GM21515 (cell line): ENCODE results near the gene ATP6V0A1.
"Not testable (repeated sequence)": the region's sequence is repeated elsewhere in the genome, so short reads cannot be mapped to it uniquely, and the experiment has no call there.

Experiments used
- ATAC-seq: cut with Tn5 transposase; IDR thresholded peaks from one replicate; pipeline ENCODE4 v1.9.1; 2021; ENCODE audit not compliant: unreplicated experiment

The ATP6V0A1 gene

DNA sequence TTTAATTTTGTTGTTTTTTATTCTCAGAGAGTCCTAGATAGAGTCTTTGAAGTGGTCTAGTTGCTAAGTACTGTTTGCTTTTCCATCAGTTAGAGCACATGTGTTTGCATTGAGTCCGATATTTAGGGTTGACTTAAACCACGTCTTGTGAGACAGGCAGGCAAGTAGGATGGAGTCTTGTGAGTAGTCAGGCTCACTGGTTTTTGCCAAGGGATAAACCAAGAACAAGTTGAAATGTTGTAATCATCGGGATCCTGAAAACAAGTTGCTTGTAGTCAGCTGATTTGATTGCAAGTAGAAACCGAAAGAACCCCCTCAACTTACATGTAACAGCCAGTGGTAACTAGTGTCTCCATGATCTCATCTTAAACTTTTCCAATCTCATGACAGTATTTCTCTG, 17.2 kb downstream of the ATP6V0A1 start:
- ATAC-seq: no peak

DNA sequence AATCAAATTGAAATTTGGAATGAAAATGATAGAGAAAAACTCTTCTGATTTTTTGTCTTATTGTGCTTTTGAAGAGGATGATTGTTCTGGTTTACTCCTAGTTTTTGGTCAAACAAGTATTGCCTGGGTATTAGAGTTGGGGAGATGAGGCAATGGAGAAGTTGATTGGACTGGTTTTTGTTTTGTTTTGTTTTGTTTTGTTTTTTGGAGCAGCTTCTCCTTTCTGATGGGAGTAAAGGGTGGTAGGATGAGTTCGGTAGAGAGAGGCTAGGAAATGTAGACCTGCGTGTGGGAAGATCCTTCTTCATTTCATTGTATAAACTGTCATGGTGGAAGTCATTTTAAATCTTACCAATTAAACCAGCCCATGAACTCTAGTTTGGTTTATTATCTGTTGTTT, 17.7 kb downstream of the ATP6V0A1 start:
- no peak for ATAC-seq

DNA sequence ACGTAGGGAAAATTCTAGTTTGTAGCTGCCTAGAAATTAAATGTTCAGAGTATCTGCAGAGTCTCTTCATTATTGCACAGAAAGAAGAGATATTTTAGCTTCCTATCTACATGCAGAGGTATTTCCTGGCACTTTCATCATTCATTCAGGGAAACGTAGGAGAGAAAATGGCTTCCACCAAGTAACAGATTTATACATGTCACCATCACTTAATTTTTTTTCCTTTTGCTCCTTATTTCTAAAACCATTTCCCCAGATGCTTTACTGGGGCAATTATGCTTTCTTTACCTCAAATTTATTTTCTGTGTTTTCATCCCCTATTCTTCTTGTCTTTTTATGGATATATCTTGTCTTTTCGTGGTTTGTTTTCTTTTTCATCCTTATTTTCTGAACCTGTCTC, 18.5 kb downstream of the ATP6V0A1 start:
- ATAC-seq: no peak

DNA sequence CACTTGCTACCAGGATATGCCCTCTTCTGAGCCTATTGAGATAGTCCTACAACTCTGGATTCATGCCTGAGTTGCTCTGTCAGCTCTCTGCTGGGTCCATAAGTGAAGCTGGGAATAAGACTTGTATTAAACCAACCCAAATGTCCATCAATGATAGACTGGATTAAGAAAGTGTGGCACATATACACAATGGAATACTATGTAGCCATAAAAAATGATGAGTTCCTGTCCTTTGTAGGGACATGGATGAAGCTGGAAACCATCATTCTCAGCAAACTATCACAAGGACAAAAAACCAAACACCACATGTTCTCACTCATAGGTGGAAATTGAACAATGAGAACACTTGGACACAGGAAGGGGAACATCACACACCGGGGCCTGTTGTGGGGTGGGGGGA, 19.1 kb downstream of the ATP6V0A1 start:
- not testable (repeated sequence) for ATAC-seq

DNA sequence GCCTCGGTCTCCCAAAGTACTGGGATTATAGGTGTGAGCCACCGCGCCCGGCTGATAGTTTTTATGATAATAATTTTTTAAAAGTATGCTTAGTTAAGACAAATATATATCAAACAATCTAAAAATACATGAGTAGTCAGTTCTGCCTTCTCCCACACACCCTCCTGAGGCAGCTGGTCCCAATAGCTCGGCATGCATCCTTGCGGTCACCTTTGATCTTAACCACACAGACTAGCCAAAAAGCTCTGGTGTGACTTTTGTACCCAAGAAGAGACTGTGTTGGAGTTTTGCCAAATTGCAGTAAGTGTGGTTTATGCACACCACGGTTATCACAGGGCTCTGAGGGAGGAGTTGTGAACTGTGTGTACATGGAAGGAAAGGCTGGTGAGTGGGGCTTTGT, 25.6 kb downstream of the ATP6V0A1 start:
- no peak for ATAC-seq

DNA sequence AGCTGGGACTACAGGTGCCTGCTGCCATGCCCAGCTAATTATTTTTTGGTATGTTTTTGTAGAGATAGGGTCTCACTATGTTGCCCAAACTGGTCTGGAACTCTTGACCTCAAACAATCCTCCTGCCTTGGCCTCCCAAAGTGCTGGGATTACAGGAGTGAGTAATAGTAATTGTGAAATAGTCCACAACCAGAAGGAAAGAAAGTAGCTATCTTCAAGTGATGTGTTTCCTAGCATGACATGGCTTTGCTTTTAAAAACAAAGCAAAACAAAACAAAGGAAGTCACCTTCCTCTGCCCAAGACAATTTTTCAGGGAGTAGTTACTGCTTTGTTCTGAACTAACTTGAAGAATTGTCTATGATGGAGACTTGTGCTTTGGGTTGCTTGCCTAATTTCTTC, 27.0 kb downstream of the ATP6V0A1 start:
- no peak for ATAC-seq

DNA sequence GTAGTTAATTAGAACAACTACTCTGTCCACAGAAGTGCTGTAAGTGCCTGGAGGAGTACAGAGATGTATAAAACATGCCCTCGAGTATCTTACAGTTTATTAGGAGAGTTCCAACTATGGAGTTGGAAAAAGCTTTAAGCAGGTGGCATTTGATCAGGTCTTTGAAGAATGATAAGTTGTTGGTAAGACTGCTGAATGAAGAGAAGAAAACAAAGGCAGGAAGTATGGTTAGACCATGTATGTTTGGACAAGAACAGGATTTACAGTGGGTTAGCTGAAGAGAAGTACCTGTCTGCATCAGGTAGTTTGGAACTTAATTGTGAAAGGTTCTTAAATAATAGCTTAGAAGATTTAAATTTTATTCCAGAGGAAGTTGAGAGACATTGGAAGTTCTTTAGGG, 29.4 kb downstream of the ATP6V0A1 start:
- ATAC-seq: no peak

DNA sequence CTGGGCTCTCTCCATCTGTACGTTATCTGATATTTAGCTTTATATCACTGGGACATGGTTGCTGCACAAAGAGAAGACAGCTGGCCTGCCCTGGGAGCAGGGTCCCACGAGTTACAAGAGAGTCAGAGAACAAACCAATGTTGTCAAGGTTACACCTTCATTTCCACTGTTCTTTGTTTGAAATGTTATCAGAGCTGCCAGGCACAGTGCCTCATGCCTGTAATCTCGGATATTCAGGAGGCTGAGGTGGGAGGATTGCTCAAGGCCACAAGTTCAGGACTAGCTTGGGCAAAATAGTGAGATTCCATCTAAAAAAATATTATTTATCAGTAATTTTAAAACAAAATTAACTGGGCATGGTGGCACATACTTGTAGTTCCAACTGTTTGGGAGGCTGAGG, 34.6 kb downstream of the ATP6V0A1 start:
- ATAC-seq: no peak

DNA sequence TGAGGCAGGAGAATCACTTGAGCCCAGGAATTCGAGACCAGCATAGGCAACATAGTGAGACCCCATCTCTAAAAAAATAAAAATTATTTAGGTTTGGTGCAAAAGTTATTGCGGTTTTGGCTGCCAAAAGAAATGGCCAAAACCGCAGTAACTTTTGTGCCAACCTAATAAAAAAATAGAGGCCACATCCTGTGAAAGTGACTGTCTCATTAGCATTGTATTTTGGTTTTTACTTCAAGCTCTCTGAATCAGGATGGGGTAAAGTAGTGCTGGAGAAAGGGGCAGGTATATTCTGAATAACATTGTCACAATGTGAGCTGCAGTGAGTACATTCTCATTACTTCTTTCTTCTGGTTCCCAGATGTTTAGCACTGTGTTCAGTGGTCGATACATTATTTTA, 36.0 kb downstream of the ATP6V0A1 start:
- no peak for ATAC-seq

DNA sequence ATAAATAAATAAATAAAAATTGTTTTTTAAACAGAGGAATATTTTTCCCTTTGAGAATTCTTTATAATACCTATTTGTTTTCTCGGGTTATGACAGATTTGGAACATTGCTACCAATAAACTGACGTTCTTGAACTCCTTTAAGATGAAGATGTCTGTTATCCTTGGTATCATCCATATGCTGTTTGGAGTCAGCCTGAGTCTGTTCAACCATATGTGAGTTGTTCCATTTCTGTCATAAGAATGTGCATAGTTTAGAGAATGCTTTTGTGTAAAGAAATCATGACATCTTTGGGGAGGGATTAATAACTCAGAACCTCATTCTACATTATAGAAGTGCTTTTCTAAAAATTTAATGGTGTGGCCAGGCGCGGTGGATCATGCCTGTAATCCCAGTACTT, 40.1 kb downstream of the ATP6V0A1 start:
- ATAC-seq: no peak

DNA sequence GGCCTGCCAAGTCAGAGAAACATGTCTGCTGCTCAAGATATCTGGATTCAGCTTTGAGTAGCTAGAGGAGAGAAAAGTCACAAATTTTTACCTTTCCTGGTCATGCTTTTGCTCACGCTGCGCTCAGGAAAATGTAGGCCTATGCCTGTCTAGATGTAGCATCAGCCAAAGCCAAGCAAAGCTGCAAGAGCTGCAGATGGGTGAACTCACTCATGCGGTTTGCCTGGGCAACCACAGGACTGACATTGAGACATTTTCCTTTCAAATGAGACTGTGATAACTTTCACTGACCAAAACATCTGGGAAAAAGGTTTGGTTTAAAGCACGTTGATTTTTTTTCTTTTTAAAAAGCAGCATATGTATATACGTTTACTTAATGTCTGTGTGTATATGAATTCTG, 43.4 kb downstream of the ATP6V0A1 start:
- ATAC-seq: no peak

DNA sequence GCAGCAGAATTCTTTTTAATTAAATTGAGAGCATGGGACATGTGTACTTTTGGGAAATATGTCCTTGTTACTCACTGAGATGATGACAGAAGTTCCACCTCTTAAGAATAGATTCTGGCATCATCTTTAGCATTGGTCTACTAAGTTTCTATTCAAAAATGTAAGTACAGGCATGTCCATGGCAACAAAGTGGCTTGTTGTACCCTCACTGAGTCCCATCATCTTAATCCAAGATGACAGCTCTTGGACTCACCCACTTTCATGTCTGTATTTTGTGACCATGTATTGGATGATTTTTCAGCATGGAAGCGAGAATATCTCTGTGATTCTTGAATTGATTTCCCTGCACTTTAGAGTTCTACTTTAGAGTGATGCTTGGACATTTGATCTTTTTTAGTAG, 44.2 kb downstream of the ATP6V0A1 start:
- ATAC-seq: no peak

DNA sequence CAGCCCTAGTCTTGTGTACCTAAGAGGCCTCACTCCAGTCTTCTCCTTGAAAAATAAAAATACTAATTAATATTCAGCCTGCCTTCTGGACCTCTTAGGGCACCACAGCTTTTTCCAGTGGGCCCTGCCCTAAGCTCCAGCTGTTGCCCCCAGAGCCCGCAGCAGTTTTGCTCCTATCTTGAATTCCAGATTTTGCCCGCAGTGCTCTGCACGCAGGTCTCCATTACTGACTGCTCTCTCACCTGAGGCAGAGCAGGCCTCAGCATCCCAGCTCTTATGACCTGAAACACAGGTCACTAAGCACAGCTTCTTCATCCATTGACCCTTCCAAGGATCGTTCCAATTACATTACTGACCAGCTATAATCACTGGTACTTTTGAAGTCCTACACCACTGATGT, 49.0 kb downstream of the ATP6V0A1 start:
- no peak for ATAC-seq

DNA sequence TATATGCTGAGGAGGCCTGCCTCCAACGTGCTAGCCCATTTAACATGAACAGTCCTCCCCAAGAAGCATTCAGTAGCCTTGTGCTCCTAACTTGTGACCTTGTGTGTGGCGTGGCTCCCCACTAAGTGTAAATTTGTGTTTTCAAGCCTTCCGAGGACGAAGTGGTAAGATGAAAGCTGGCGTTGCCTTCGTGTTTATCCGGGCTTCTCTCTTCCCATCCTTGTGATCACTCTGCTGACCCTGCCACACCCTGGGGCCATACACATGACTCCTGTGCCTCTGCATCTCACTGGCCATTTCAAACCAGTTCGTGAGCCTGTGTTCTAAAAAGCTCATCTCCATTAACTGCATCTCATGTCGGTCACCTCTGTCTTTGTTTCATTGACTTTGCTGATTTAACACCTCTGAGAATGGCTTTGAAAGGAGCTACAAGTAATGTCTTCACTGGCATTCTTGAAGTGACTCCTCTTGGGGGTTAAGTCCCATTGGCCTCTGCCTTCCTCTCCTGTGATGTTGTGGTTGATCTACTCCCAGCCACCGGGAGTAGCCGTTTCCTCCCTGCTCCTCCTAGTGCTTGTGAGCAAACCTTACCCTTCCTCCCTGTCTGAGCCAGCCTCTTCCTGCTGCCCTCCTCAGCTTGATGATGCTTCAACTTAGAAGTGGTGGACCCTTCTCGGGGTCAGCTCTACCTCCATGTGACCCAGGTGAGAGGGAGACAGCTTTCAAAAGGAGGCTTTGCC, 49.9 kb downstream of the ATP6V0A1 start:
- ATAC-seq: no peak

DNA sequence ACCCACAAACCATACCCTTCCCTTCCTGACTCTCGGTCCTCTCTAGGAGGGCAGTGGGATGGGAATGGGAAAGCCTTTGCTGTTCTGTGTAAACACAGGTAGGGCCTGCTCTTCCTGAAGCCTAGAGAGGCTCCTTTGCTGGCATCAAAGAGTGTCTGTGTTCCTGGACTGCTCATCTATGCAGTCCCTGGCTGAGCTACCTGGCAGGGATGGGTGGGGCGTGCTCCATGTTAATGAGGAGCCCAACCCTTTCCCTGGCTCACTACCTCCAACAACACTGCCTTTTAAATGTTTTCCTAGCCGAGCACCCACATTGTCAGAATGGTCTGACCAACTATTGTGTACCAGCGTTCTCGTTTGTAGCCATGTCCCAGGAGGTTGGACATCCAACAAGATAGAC, 50.7 kb downstream of the ATP6V0A1 start:
- ATAC-seq: no peak

DNA sequence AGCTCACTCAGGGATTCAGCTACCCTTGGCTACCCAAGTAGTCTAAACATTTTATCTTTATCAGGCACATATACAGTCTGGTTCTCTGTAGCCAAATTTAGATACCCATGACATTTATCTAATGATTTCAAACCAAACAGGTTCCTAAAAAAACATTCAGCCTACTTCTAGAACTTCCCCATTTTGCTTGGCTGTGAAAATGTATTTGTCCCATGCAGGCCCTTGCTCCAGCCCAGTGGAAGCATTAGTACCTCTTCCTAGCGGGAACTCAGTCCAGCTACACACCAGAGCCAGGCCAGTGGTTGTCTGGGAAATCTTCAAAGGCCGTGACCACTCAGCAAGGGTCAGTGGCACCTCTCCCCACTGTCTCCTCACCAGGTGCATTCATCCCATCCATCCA, 51.2 kb downstream of the ATP6V0A1 start:
- no peak for ATAC-seq

DNA sequence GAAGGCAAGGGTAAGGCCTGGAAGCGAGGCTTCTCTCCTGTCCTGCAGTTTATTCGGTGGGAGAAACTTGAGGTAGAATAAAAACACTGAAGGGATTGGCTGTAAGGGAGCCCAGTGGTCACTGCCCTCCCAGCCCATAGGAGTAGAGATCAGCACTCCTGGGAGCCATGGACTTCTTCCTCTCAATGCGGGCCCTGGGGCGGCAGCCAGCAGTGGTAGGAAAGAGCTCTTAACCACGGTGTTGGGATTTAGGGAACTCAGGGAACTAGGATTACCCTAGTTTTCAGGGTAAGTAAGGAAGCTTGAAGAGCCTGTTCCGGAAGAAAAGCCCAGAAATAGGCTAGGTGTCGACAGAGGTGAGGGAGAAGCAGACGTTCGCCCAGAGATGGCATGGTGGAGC, 53.6 kb downstream of the ATP6V0A1 start:
- ATAC-seq: no peak

DNA sequence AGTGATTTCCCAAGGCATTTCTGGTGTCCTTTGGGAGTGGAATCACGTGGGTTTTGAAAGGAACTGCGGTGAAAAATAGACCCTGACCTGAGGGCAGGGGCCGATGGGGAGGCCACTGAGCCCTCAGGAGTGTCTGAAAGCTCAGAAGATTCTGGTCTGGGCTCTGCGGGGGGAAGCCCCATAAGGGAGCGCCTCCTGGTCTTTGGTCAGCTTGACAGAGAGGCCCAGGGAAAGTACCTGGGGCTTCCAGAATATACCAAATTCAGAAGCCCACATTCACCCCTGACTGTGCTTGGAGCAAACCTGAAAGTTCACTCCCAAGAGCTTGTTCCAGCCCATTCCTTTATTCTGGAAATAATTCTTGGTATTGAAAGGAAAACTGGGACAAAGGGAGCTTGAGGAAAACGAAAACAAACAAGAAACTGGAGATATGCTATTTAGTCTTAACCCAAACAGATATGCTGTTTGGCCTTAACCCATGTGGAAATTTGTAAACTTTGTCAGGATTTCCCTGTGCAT, 54.1 kb downstream of the ATP6V0A1 start:
- no peak for ATAC-seq

DNA sequence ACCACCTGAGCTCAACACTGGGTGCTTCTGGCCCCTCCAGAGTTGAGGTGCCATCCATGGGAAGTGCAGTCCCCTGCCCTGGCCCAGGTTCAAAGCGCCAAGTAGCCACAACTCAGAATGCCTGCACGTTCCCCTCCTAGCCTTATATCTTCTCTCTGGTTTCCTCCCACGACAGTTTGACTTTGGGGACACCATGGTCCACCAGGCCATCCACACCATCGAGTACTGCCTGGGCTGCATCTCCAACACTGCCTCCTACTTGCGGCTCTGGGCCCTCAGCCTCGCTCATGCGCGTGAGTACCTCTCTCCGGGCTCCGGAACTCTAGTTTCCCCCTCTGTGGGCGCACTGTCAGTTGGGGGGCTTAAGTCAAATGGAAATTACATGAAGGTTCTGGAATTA, 55.0 kb downstream of the ATP6V0A1 start:
- ATAC-seq: no peak

DNA sequence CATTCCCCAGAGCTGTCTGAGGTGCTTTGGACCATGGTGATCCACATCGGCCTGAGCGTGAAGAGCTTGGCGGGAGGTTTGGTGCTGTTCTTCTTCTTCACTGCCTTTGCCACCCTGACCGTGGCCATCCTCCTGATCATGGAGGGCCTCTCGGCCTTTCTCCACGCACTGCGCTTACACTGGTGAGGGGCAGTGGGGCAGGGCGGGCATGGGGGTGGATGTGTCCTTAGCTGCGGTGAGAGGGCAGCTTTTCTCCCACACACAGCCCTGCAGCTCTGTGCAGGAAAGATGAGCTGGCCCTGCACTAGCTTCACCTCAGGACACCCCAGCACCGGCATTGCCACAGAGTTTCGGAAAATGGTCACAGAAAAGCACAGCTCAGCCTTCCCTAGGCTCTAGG, 55.6 kb downstream of the ATP6V0A1 start:
- ATAC-seq: no peak

DNA sequence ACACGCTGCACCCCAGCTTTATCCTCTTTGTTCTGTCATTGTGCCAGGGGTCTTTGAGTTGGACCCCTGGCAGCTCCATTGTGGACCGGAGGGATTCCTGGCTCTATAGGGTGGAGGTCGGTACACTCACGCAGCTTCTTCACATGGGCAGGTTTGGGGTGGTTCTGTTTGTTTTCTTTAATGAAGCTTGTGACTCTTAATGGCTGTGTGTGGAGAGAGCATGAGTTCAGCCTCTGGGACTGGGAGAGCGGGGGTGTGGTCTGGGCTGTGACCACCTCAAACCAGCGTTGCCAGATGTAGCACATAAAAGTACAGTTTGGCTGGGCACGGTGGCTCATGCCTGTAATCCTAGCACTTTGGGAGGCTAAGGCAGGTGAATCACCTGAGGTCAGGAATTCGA, 56.2 kb downstream of the ATP6V0A1 start:
- ATAC-seq: no peak

DNA sequence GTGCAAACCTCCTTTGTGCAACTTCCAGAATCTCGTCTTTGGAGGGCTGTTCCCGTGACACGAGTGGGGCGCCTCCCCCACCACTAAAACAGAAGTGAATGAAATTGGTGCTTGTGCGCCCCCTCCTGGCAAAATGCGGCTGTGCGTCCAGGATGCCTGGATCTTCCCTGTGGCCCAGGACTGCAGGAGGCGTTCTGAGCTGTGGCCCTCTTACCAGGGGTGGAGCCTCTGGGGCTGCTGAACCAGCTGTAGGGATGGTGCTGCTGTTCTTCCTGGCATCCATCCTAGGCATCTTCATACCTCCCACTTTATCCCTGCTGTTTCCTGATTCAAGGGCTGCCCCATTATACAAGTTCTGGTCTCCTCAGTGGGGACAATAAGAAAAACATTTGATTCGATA, 58.8 kb downstream of the ATP6V0A1 start:
- ATAC-seq: no peak

DNA sequence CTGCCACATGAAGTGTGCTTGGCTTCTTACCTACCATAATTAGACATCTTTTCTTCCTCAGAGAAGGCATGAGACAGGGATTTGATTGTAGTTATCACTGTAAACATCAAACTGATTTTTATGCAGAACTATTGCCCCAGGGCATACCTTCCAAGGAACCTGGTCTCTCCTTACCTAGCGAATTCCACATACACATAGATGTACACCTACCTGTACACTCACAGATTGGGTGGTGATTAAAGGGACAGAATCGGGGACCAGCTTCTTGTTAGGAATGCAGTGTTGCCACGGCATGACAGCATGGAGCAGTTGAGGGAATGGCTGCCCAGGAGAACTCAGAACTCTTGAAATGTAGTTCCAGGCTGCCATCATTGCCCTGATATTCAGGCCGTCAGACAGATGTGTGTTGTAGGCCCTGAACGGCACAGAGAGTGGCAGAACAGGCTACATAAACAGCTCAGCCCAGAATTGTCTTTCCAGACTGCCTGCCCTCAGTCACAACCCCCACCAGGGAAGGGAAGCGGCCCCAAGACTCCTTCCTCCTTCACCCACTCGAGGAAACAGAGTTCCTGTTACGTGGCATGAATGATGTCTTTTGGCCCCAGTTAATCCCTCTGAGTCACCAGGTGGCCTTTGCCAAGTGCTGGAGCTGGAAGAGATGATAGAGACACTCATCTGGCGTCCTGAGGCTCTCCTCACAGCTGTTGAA, 59.5 kb downstream of the ATP6V0A1 start:
- no peak for ATAC-seq
